AG08395 (cell line): ENCODE results near the gene SIX3.

Source experiments
- DNase-seq: peaks from one replicate; pipeline ENCODE4 v3.0.0; 2012; ENCODE audit warnings: mixed read lengths, low spot score

SIX3 gene

DNA sequence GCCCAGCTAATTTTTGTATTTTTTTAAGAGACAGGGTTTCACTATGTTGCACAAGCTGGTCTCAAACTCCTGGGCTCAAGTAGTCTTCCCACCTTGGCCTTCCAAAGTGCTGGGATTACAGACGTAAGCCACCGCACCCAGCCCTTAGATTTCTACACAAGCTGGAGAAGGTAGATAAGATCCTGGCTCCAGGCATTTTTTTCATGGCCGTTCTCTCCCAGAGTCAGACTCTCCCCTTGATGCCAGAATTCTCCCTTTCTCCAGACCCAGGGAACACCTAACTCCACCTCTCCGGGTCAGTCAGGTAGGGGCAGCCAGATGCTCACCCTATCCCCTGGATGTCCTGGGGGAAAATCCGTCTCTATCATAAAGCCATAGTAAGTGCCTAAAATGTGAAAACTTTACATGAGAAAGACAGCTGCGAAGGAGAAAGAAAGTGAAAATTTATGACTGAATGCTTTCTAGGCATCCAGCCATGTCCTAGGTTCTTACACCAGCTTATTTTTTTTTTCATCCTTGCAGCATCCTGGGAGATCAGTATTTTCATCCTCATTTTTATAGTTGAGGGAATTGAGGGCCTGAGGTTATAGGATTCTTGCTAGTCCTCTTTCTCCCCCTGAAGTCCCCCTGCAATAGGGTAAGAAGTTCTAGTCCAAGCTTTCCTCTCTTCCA lies 16.3 kb downstream of the SIX3 start:
- DNase-seq = no peak

DNA sequence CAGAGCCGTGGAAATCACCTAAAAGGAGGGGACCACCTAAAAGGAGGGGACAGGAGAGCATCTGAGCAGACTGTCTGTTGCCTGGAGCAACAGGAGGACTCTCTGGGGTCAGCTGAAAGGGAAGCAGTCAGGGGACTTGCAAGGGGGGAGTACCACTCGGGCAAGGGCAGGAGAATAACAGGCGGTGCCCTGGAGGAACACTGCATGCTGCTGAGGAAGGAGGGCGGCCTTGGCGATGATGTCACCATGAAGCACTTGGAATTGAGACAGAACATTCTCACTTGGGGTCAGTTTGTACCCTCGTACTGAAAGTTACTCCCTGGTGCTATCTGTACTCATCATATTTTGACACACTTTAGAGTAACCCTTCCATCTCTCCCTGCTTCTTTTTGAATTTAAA lies 18.4 kb downstream of the SIX3 start:
- no peak for DNase-seq

DNA sequence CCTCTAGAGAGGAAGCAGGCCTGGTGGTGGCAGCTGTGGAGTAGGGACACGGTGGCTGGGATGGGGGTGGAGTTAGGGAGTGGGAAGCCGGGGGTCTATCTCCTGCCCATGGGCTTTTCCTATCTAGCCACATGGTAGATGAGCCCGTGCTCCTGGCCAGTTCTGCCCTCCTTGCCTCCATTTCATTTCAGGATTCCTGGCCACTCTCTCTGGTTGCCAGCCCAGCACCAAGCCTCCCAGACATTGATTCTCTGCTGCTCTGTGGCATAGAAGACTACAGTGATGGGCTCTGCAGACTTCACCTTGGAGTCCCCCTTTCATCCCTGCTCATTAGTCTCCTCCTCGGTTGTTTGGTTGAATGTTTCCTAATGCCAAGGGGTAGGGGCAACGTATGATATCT lies 19.4 kb downstream of the SIX3 start:
- DNase-seq = no peak

DNA sequence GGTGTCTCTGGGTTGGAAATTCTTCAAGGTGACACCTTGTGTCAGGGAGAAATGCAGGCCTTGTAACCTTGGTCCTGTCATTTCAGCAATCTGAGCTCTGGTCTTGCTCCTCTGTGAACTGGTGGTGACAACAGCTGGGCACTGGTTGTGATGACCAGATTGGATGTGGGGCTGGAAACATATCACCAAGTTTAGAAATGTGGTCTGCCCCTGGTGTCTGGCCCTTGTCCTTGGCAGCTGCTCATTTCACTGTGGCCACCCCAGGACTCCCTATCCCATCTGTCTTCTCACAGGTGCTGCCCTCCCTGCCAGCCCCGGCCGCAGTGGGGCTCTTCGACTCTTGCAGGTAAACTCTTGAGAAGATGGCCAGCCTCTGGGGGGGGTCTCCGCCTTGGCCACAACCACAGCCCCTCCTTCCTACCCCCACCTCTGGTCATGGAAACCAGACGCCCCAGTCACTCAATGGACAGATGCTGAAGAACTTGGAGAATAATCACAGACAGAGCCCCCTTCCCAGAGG lies 20.7 kb downstream of the SIX3 start:
- DNase-seq = no peak

DNA sequence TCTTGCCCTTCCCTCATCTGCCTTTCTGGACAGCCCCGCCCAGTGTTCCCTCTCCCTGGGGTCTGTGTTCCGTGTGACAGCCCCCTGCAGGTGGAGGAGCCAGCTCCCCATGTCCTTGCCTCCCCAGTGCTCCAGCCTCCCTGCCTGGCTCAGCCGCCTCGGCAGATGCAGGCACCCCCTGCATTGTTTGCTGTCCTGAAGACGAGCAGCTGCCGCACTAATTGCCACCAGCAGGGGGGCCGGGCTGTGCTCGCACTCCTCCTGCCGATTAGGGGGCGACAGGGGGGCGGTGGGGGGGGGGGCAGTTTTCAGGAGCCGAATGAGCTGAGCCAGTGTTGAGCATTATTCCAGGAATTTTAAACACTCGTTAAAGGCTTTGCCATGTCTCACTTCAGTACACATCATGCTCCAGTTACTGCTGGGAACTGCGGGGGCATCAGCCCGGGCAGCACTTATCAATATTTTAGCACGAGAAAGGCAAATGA lies 23.3 kb downstream of the SIX3 start:
- DNase-seq = peak; percentile 34

DNA sequence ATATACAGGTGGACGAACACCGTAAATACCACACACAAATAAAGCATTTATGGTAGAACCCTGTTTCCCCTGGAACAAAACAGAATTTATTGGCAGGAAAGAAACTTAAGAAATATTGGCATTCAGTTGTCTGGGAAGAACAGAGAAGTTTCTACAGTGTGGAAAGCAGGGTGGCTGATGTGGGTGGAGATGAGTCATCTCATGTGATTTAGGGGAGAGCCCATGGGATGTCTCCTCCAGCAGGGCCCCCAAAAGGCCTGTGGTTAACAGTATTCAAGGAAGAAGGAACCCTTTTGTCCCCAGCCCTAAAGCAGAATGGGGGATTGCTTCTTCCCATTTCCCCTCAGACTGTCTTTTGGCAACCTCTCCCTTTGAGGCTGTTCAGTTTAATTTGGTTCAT lies 24.2 kb downstream of the SIX3 start:
- DNase-seq = peak; percentile 34

DNA sequence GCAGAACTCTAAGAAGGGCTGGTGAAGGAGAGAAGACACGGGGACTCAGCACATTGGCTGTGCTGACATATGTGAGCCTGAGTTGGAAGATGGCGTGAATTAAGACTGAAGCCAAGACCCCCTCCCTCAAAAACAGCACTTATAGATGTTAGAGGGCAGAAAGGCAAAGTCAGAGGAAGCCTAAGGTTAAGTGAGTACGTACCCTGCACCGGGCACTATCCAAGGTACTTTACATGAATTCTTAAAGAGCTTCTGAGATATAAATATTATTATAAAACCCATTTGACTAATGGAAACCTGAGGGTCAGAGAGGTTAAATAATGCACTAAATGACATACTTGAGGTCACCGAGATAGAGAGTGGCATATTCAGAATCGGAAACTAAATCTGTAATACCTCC lies 25.6 kb downstream of the SIX3 start:
- no peak for DNase-seq

DNA sequence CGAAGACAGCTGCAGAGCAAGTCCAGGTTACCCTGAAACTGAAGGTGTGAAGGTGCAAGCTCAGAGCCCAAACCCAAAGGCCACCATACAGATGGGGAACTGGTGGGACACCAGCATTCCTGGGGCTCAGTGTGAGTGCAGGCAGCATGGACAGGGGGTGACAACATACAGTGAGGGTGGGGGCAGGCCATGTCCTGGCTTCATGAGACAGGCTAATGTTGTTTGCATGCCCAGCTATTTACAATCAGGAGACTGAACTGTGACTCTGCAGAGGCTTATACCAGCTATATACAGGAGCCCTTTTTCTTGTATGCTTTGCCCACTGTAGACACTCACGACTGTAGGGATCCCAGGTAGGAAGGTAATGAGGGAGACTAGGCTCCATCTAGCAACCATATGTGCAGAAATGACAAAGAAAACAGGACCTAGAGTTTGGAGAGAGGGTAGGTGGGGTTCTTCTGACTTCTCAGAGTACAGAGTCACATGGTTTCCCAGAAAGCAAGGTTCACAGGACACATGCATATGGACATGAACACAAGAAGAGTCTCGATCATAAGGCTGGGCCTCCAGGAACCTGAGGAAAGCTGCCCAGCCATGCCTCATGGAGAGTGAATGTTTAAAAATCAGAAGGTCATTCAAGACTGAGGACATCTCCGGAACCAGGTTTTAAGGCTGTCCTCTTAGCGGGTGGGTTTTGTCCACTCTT lies 26.4 kb downstream of the SIX3 start:
- DNase-seq = no peak

DNA sequence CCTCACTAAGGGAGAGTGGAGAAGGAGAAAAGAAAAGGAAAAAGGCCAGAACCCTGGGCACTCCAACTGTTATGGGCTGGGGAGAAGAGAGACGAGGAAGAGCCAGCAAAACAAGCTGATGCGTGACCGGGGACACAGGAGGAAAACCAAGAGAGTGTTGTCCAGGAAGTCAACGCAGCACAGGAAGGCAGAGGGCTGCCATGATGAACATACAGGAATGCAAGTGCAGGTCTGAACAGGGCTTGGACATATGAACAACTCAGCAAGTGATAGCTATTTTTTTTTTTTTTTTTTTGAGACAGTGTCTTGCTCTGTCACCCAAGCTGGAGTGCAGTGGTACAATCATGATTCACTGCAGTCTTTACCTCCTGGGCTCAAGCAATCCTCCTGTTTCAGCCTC lies 28.4 kb downstream of the SIX3 start:
- no peak for DNase-seq

DNA sequence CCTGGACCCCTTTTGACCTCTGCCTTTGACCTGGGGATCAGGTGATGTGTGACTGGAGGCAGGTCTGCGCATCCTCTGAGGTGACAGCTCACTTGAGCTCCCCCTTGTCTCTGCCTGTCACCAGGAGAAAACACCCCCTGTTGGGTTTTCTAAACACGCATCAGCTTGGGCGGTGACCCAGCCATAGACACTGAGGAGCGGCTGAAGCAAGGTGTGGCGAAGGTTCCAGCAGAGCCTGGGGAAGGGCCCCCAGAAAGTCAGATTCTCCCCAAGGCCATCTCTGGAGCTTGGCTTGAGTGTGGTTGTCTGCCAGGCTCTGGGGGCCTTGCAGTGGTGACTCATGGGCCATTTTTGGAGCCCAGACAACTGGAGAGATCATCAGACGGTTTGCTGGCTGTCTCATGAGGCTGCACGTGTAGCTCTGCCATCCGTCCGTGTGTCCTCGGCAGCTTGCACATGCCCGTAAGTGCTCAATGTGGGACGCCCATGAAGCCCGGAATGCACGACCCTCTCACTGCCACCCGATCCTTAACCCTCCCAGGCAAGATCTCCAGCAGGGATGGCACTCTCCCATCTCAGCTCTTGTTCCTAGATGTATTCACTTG lies 29.4 kb downstream of the SIX3 start:
- no peak for DNase-seq

DNA sequence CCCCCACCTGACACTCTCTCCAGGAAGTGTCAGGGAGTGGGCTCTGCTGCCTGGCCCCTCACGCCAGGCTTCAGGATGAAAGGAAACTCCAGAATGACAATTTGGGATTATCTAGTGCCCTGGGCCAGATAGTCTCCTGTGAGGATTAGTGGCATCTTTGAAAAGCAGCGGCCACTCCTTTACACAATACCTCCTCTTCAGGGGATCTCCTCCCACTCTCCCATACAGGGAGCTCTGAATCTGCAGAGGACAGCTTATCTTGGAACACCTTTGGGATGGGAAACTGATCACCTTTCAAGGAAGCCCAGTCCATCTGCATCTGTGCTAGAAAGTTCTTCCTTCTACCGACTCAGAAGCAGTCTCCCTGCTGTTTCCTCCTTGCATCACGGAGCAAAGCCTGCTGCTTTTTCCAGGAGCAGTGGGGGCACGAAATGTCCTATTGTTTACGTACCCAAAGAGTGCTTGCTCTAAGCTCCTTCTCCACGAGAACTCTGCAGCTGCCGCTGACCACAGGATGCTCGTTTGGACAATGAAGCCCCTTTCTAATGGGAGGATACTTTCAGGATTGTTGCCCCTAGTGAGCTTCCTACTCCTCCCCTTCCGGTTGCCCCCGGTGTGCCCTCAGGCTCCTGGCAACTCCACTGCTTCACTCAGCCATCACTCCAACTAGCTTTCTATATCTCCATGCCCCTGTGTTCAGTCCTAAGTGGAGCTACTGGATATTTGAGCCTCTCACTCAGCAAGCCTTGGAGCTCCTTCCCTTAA lies 31.5 kb downstream of the SIX3 start:
- no peak for DNase-seq

DNA sequence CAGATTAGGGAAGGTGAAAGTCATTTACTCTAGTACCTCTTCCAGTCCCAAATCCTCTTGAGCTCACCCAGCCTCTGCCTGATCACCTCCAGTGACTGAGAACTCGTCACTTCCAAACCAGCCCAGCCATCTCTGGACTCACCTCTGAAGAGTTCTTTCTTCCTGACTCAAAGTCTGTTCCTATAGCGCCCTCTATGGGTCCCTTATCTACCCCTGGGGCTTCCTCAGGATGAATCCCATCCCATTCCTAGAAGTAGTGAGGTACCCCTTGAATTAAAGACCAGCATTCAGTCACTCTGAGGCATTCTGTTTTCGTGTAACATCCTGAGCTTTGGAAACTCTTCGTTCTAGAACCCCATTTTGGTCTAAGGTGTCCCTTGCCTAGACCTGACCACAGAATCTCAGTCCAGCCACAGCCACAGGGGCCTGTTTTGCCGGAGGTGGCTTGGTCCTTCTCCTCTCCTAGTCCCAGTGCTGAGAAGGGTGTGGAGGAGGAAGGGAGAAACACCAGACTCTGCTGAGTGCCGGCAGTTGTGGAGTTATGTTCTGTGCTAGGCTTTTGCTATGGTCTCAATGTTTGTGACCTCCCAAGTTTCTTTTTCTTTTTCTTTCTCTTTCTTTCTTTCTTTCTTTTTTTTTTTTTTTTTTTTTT lies 32.7 kb downstream of the SIX3 start:
- DNase-seq = peak; percentile 69

DNA sequence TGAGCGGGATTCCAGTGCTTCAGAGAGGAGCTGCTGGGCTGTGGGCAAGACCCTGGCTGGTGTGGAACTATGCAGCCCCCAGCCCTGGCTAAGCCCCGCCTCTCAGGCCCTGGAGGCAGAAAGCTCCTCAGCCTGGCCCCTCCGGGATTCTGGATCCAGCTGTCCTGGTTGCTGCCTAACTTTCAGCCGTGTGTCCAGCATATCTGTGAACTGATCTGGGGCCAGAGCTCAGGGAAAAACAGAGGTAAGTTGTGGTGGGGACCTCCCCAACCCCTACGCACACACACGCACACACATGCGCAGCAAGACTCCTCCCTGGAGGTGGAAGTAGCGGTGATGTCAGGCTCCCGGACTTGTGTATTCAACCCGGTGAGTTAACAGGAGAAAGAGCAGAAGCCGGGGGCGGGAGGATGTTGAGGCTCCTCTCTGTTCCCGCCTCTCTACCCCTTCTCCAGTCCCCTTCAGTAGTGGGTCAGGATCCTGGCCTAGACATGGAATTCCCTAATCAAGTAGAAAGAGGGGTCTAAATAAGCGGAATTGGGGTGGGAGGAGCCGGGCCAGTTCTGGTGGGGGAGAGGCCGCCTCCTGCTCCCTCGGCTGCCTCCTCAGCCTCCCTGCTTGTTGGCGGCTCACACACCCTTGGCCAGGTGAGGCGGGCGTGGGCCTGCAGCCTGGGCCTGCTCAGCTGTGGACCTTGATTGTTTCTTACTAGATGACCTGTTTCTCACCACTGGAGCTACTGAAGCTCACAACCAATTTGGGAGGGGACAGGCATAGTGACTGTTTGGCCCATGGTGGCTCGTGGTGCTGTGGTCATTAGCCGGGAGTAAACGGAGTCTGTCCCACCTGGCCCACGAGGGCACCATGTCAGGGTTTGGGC lies 34.3 kb downstream of the SIX3 start:
- no peak for DNase-seq

DNA sequence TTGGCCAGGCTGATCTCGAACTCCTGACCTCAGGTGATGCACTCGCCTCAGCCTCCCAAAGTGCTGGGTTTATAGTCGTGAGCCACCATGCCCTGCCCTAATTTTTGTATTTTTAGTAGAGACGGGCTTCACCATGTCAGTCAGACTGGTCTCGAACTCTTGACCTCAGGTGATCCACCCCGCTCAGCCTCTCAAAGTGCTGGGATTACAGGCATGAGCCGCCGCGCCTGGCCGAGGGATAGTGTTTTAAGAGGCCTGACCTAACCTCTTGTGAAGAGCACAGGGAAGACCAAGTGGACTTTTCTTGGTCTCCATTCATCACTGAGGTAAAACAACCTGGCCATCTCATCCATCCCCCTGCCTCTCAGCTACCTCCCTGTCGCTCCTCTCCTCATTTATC lies 38.1 kb downstream of the SIX3 start:
- DNase-seq = no peak

DNA sequence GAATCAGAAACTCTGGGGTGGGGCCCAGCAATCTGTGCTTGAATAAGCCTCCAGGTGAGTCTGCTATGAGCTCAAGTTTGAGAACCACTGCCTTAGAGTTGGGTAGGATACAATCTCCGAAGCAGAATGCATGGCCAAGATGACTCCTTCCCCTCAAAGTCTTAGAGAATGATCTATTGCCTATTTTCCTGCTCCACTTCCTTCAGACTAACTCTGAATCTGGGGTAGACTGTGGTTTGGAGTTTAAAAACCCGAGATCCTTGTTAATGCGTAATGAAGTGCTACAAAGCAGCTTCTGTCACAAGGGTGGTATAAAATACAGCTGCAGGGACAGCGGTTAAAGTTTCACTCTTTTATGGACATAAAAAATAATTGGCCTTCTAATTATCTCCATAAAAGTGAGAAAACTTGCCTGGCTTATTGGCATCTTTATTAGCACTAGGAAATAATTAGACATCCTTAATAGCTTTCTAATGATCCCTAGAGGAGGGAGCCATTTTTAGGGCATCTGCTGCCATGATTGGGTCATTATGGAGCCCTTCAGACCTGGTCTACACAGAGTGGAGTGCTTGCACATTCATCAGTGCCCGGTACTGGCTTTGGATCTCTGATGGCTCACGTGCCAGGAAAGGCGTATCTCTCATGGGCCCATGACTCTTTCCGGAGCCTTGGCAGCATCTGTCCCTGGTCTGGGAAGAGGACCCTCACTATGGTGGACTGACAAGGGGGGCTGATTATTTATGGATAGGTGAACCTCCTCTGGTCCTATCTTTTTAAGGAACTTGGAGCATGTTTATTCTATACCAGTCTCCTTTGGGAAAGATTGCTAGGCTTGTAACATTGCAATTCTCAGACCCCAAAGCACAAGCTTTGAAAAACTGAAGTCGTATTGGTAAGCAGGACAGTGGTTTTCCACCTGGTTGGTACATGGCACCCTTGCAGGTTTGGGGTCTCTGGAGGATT lies 39.5 kb downstream of the SIX3 start:
- no peak for DNase-seq

DNA sequence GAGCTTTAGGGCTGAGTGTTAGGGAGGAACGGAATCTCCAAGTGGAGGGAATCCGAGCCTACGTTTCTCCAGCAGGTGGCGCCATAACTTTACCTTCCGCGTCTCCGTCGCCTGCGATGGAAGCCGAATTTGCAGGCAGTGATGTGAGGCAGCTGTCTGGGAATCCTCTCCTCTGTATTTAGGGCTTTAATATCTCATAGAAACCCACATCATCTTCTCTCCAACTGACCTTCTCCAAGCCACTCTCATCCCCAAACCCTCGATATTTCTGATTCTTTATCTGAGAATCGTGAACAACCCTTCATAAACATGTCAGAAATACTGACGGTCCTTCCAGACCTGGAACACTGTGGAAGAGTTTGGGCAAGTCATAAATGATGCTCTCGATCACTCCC lies 40.2 kb downstream of the SIX3 start:
- peak; percentile 86 for DNase-seq

DNA sequence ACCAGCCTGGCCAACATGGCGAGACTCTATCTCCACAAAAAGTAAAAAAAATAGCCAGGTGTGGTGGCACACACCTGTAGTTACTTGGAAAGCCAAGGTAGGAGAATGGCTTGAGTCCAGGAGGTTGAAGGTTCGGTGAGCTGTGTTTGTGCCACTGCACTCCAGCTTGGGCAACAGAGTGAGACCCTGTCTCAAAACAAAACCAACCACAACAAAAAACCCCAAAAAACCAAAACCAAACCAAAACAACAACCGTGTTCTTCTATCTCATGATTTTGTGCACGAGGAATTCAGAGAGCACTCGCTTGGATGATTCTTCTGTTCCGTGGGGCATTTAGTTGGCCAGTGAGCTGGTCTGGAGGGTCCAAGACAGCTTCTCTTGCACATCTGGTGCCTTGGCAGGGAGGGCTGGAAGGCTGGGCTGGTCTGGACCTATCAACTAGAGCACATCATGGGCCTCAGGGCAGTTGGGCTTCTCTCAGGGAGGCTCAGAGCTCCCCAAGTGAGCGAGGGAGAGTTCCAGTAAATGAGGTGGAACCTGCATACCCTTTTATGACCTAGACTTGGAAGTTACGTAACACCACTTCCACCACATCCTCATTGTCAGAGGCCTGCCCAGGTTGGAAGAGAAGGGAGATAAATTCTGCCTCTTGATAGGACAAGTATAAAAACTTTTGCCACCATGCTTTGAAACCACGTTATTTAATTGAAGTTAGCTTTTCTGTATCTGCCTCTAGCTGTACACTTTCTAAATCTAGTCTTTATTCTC lies 42.5 kb downstream of the SIX3 start:
- no peak for DNase-seq

DNA sequence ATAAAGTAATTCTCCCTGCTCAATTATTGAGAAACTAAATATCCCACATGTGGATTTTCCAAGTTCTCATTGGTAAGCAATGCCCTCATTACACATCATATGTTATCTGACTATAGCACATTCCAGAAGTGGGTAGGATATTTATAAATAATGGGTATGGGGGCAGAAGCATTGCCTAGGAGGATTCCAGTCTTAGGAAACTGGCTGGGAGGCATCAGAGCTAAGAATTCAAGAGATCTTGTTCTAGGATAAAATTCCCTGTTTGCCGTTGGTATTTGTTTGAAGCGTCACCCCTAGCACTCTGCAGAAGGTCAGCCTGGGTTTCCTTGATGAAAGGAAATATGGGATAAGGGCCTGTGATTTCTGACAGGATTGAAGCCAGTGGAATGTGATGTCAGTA lies 47.7 kb downstream of the SIX3 start:
- no peak for DNase-seq

DNA sequence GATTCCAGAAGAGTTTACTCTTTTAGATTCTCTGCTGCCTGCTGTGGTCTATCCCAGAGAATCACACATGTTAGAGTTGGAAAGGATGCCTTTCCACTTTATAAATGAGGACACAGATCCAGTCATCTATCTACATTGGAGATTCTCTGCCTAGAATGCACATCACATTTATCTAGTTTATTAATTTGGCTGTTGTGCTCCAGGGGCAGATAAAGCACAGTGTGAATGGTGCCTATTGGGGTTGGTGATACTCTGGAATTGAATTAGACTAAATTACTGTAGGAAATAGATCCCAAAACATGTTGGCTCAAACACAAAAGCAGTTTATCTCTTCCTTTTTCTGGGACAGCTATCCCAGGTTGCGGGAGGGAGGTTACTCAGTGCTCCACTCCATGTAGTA lies 52.9 kb downstream of the SIX3 start:
- no peak for DNase-seq
